Measurements from ENCODE around the gene KRTAP1-5. TPM values are rescaled to one million over a fixed set of nuclear protein-coding genes. Genes with fewer than 3 reads are reported as not detected.
"Not testable (repeated sequence)": the region's sequence is repeated elsewhere in the genome, so short reads cannot be mapped to it uniquely, and the experiment has no call there.

Gene KRTAP1-5
- total RNA-seq, 1 experiment from 2014 or later, result not detected

- intact Hi-C loops (cut with micrococcal nuclease; ENCODE audit: unreplicated experiment) (no loop called here), in situ Hi-C loops (cut with HindIII; ENCODE audit: low pct_unique_long_range_greater_than_20kb, low sequenced_read_pairs) (no loop called here)
- H3K36me3 ChIP-seq (ENCODE audit: control insufficient read depth, insufficient read depth, low read length), result no peaks in the 10 kb centered on the region
- ATAC-seq (no peak), DNase-seq (ENCODE audit: low read depth, low spot score) (no peak)
- TF ChIP-seq CTCF (IDR thresholded peaks at IDR 0.05) (no peak), SIN3A (IDR thresholded peaks at IDR 0.05; ENCODE audit: borderline replicate concordance, insufficient read depth, low read depth, low read length) (no peak)
- H3K27me3 ChIP-seq (ENCODE audit: control insufficient read depth, insufficient read depth, low read length), result no peaks in the 10 kb centered on the region
- ChIA-PET POLR2A (no interaction called here), CTCF (no interaction called here)
- H3K4me1 ChIP-seq (ENCODE audit: control insufficient read depth, insufficient read depth, low read length), result no peaks in the 10 kb centered on the region
- no peak within 1 kb of the TSS for H3K27ac ChIP-seq (ENCODE audit: low read length)
- no peak within 1 kb of the TSS for H3K4me3 ChIP-seq (ENCODE audit: low read depth in 2 of 2, low read length in 2 of 2)
- H3K9me3 ChIP-seq (ENCODE audit: control insufficient read depth, insufficient read depth, low read depth, low read length), result no peaks in the 10 kb centered on the region
- no TSS peak for BruUV-seq (replicated peaks)
Measured at GRCh38 chr17:41065829-41066624, 39.0 kb upstream of the KRTAP1-5 start, which contains the start of gene KRTAP2-4. TSS of gene KRTAP2-4 (minus strand) at chr17:41065879. CDS start at chr17:41065845, 34 bp downstream.

- H3K4me1 ChIP-seq (ENCODE audit: control insufficient read depth, insufficient read depth, low read length); H3K36me3 ChIP-seq (ENCODE audit: control insufficient read depth, insufficient read depth, low read length); DNase-seq (ENCODE audit: low read depth, low spot score); ATAC-seq; H3K27me3 ChIP-seq (ENCODE audit: control insufficient read depth, insufficient read depth, low read length); H3K27ac ChIP-seq (ENCODE audit: low read length); intact Hi-C loops (cut with micrococcal nuclease; ENCODE audit: unreplicated experiment); in situ Hi-C loops (cut with HindIII; ENCODE audit: low pct_unique_long_range_greater_than_20kb, low sequenced_read_pairs); BruUV-seq (replicated peaks); POLR2A ChIA-PET; H3K4me3 ChIP-seq (ENCODE audit: low read depth in 2 of 2, low read length in 2 of 2); H3K9me3 ChIP-seq (ENCODE audit: control insufficient read depth, insufficient read depth, low read depth, low read length): not testable (repeated sequence)
- CTCF ChIA-PET, result interaction anchor here (0.7 kb wide), 1 partner anchor 8 kb away, joined by 3 read pairs; no protein-coding TSS in a partner anchor
Measured at GRCh38 chr17:41065016-41065689, 38.1 kb upstream of the KRTAP1-5 start.

GRCh38 chr17:41064301-41064700 lies 37.3 kb upstream of the KRTAP1-5 start:
- Histone ChIP-seq H3K36me3 (ENCODE audit: control insufficient read depth, insufficient read depth, low read length) (no peaks in the 10 kb centered on the region), H3K9me3 (ENCODE audit: control insufficient read depth, insufficient read depth, low read depth, low read length) (no peaks in the 10 kb centered on the region), H3K4me3 (ENCODE audit: low read depth in 2 of 2, low read length in 2 of 2) (no peak overlapping the region), H3K27ac (ENCODE audit: low read length) (no peak overlapping the region), H3K4me1 (ENCODE audit: control insufficient read depth, insufficient read depth, low read length) (no peaks in the 10 kb centered on the region), H3K27me3 (ENCODE audit: control insufficient read depth, insufficient read depth, low read length) (no peaks in the 10 kb centered on the region)
- in situ Hi-C loops (cut with HindIII; ENCODE audit: low pct_unique_long_range_greater_than_20kb, low sequenced_read_pairs) (no loop called here), intact Hi-C loops (cut with micrococcal nuclease; ENCODE audit: unreplicated experiment) (no loop called here)
- no peak for ATAC-seq
- TF ChIP-seq REST (IDR thresholded peaks at IDR 0.05; ENCODE audit: insufficient read depth in 1 of 2, low read depth in 2 of 2, low read length in 1 of 2) (no peak), POLR2AphosphoS5 (IDR thresholded peaks at IDR 0.05; ENCODE audit: low read depth, low read length) (no peak), CTCF (IDR thresholded peaks at IDR 0.05) (no peak), TCF7L2 (IDR thresholded peaks at IDR 0.05; ENCODE audit: low read depth, low read length) (no peak), SIN3A (IDR thresholded peaks at IDR 0.05; ENCODE audit: borderline replicate concordance, insufficient read depth, low read depth, low read length) (no peak)
- POLR2A ChIA-PET, result no interaction called here
- no peak for DNase-seq (ENCODE audit: low read depth, low spot score)
- no TSS peak for BruUV-seq (replicated peaks)
- CTCF ChIA-PET, result interaction anchor here (0.7 kb wide), 1 partner anchor 9 kb away, joined by 3 read pairs; no protein-coding TSS in a partner anchor
